GM19238 (cell line): Measurements from ENCODE around the gene DUOXA1.
"Not testable (repeated sequence)": the region's sequence is repeated elsewhere in the genome, so short reads cannot be mapped to it uniquely, and the experiment has no call there.

Experiments used
- DNase-seq: peaks from one replicate; pipeline ENCODE4 v3.0.0; 2011; ENCODE audit warnings: low spot score; ENCODE audit not compliant: insufficient read length

DUOXA1 gene

GRCh38 chr15:45093013-45093412 lies 36.7 kb downstream of the DUOXA1 start:
- DNase-seq: no peak

GRCh38 chr15:45091576-45091975 lies 38.1 kb downstream of the DUOXA1 start:
- no peak for DNase-seq

DNA sequence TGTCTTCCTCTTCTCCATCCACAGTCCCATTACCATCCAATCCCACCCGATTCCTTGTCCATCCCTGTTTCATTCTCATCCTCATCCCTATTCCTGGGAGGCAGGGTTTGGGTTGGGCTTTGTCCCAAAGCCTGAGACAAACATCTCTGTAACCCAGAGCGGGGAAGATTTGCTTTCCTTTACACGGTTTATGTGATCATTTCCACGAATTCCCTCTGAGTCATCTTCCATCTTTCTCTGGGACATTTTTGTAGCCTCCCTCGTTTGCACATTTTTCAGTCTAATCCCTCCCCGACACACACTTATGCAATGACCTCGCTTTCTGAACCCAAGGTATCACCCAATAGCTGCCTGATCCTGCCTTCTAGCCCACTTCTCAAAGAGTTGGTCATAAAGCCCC lies 38.5 kb downstream of the DUOXA1 start:
- DNase-seq: no peak

DNA sequence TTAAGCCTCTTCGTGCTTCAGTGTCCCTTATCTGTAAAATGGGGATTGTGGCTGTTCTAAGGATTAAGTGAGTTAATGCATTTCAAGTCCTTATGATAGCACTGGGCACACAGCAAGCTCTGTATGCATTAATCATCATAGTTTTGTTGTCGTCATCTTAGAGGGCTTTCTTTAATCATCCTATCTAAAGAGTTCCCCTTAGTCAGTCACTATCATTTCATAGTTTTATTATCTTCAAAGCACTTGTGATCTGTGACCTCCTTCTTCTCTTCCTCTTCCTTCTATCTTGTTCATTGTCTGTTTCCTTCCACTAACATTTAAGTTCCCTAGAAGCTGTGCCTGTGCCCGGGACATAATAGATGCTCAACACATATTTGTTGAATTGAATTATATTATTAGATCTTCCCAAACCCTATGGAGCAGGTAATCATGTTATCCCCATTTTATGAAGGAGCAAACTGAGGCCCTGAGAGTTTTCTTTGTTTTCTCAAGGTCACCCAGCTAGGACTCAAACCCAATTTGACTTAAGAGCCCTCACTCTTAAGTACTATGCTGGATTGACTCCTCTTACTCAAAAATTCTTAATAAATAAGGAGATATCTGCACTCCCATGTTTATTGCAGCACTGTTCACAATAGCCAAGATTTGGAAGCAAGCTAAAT lies 39.8 kb downstream of the DUOXA1 start:
- no peak for DNase-seq

GRCh38 chr15:45088801-45089711 lies 40.6 kb downstream of the DUOXA1 start:
- no peak for DNase-seq

- DNase-seq: no peak
These were observed 42.2 kb downstream of the DUOXA1 start for GRCh38 chr15:45087513-45087912.

DNA sequence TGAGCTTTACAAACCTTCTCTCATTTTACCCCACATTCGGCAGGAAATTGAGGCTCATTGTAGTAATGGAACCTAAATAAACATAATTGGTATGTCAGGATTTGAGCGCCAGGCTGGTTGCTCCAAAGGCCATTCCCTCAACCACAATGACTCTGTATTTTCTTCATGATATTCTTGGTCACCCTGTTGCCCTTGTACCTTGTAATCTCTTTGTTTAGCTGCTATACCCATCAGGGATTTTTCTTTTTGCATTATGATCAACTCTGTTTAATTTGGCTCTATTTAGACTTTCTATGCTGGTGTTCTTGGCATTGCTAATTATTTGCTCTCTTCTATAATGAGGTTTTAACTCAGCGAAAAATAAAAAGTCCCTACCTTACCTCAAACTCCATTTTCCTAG lies 45.5 kb downstream of the DUOXA1 start:
- DNase-seq: no peak

DNA sequence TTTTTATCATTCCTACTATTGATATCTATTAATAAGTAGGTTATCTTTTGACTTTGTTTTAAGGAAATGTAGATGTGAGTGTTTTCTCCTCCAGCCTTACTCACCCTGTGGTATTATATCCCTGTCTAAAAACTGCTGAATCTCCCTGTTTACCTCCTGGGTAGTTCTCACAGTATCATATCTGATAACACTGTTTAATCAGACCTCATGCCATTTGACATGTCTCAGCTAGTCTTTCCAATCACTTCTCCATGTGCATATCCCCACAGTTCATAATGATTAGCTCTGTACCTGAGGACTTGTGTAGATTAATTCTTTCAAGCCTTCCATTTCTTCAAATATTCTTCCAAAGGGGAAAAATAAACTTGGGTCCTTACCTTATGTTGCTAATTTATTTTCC lies 46.5 kb downstream of the DUOXA1 start:
- no peak for DNase-seq

DNA sequence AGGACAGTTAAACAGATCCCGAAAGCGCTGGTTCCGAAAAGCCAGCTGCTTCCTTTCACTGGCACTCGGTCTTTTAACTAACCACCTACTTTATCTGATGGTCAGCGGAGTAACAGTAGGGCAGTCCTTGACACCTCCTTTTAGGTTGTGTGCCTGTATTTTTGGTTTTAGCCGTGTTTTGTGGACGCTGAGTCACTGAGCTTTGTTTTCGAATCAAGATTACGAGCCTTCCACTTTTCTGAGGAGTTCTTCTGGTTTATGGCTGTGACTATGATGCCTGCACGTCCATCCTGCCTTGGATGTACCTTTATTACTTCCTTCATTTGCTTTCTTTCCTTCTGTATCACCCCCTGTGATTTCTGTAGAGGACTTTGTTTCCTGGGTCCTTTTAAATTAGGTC lies 47.3 kb downstream of the DUOXA1 start:
- DNase-seq: not testable (repeated sequence)

GRCh38 chr15:45080593-45080992 lies 49.1 kb downstream of the DUOXA1 start:
- DNase-seq: not testable (repeated sequence)

GRCh38 chr15:45079628-45080246 lies 49.9 kb downstream of the DUOXA1 start:
- not testable (repeated sequence) for DNase-seq

DNA sequence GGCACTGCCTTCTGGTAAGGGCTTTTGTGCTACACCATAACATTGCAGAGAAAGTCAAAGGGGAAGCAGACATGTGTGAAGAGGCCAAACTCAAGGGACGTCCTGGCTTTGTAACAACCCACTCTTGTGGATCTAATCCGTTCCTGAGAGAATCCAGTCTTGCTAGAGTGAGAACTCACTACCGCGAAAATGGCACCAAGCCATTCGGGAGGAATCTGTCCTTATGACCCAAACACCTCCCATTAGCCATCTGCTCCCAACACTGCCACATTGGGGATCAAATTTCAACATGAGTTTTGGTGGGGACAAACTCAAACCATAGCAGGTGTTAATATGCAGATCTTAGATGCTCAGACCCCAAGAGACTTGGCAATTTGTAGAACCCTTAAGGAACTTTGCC lies 50.5 kb downstream of the DUOXA1 start:
- DNase-seq: not testable (repeated sequence)

GRCh38 chr15:45077391-45077790 lies 52.3 kb downstream of the DUOXA1 start:
- not testable (repeated sequence) for DNase-seq

DNA sequence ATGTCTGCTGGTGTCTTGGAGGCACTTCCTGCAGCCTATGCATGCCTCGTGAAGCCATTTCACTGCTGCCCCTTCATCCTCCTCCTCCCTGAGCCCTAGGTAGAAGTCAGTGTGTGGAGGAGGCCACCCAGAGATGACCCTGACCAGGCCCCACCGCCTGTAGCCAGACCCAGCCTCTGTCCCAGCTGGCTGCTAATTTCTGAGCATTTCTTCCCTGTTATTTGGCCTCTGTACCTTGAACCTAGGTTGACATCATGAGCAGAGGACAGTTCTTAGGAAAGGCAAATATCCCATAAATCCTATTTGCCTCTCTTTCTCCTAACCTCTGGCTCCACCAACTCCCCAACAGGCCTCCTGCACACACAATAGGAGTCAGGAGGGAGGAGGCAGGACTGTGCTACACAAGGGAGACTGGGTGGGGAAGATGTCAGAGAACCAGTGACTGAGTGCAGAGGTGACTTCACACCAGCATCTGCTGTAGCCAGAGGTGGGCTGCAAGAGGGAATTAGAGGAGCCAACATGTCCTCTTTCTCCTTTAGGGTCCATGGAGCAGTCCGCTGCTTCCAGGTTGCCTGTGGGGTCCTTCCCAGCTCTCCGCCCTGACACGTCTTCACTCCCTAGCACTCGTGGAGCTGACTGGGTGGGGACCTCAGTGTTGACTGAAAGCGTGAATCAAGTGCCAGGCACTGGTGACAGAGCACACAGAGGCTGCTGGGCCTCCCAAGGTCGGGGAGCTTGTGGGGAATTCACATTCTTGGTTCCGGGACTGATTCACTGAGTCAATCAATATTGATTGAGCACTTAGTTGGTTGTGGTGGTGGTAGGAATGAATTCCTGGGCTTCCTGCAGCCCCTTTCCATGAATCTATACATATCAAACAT lies 54.0 kb downstream of the DUOXA1 start:
- not testable (repeated sequence) for DNase-seq

DNA sequence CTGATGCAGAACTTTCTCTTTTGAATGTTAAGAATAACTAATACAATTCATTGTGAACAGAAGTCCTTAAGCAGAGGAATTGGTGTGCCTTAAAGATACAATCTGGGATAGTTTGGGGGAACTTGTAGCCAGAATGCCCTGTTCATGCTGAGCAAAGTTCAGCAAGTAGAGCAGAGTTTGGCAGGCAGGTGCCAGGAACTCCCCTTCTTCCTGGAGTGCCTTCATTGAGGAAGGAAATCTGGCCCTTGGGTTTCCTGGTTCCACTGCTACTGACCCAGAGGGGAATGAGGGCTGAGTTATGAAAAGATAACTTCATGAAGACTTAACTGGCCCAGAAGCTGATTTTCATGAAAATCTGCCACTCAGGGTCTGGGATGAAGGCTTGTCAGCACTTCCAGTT lies 56.1 kb downstream of the DUOXA1 start:
- not testable (repeated sequence) for DNase-seq

GRCh38 chr15:45069942-45070360 lies 59.7 kb downstream of the DUOXA1 start:
- DNase-seq: not testable (repeated sequence)
